Esophagus muscularis mucosa (tissue), 4 donors: ENCODE measurements around the gene FER. TPM values are rescaled to one million over a fixed set of nuclear protein-coding genes. Genes with fewer than 3 reads are reported as not detected.

Source experiments
- DNase-seq: peaks from one replicate; pipeline ENCODE4 v3.0.0-alpha.2; 2017; ENCODE audit errors: extremely low spot score
- H3K27ac ChIP-seq, 4 donors: fragments of 200-600 bp; sonication (generic); replicated peaks in 1 of 4; 1 replicate in 3 of 4; 2 replicates in 1 of 4; pipeline ENCODE4 v1.5.1; 2016 to 2019; ENCODE audit warnings: mild to moderate bottlenecking in 1 of 4
- H3K27me3 ChIP-seq, 4 donors: fragments of 200-600 bp; sonication (generic); one replicate each; pipeline versions ENCODE4 v1.5.1 to v1.6.0; 2016 to 2019
- H3K36me3 ChIP-seq, 4 donors: fragments of 200-600 bp; sonication (generic); one replicate each; pipeline ENCODE4 v1.5.1; 2016 to 2019
- H3K4me1 ChIP-seq, 4 donors: fragments of 200-600 bp; sonication (generic); one replicate each; pipeline ENCODE4 v1.5.1; 2016 to 2019
- H3K4me3 ChIP-seq, 4 donors: fragments of 200-600 bp; sonication (generic); 1 replicate in 2 of 4; 2 replicates in 2 of 4; pipeline ENCODE4 v1.5.1; 2016 to 2019; ENCODE audit warnings: mild to moderate bottlenecking in 4 of 4, moderate library complexity in 1 of 4
- H3K9me3 ChIP-seq, 4 donors: fragments of 200-600 bp; sonication (generic); 1 replicate in 3 of 4; 2 replicates in 1 of 4; pipeline ENCODE4 v1.5.1; 2016 to 2019
- CTCF ChIP-seq, 3 experiments: fragments of 200-600 bp in 2 of 3; fragments of 450-650 bp in 1 of 3; sonication (generic) in 2 of 3; IDR thresholded peaks; one replicate each; pipeline ENCODE4 v1.5.1; 2017 to 2019; ENCODE audit warnings: antibody characterized with exemption in 3 of 3, mild to moderate bottlenecking in 2 of 3, moderate library complexity in 1 of 3
- EP300 ChIP-seq: sonication (generic); formaldehyde crosslinking; IDR thresholded peaks from one replicate; pipeline ENCODE4 v1.6.1; 2017; ENCODE audit warnings: antibody characterized with exemption
- POLR2A ChIP-seq: fragments of 450-650 bp; IDR thresholded peaks from one replicate; pipeline ENCODE4 v1.6.1; 2017; ENCODE audit warnings: antibody characterized with exemption, moderate library complexity, mild to moderate bottlenecking, low read depth
- POLR2AphosphoS5 ChIP-seq, 2 donors: sonication (generic); formaldehyde crosslinking; IDR thresholded peaks; one replicate each; pipeline ENCODE4 v1.6.1; 2017; ENCODE audit warnings: antibody characterized with exemption in 2 of 2
- WGBS: methylation state at CpG from one replicate; pipeline ENCODE4 v1.1.5; 2018; 5-methylcytosine and 5-hydroxymethylcytosine counted together
- intact Hi-C: fragments of 100-400 bp; cut with DNase I; formaldehyde crosslinking; loops from one replicate; pipeline ENCODE4 v1.15.1; 2023
- small RNA-seq, 3 donors: library from RNA; depleted of rRNA; stranded (forward); fragments of <200 nt; gene quantifications; one replicate each; pipeline ENCODE3, GENCODE V24; 2016
- total RNA-seq, 4 donors: library from RNA; depleted of rRNA; stranded (reverse); fragments of >200 nt; gene quantifications; one replicate each; pipeline versions ENCODE4 v1.1.0 to v1.2.1, GENCODE V29; 2016

The FER gene
- total RNA-seq, 4 donors from 2014 or later = 17.6 to 32.8 (median 25.4) TPM

GRCh38 chr5:109239456-109239855, 491.8 kb downstream of the FER start:
- WGBS = 68% methylated on average over 3 of the region's 5 CpGs
- Histone ChIP-seq H3K9me3 (peaks cover 0 to 24% (median 16%) of the 10 kb centered on the region in 4 donors), H3K4me1 (no peaks in the 10 kb centered on the region), H3K27ac (no peak overlapping the region), H3K4me3 (no peak overlapping the region), H3K27me3 (no peaks in the 10 kb centered on the region), H3K36me3 (no peaks in the 10 kb centered on the region)
- intact Hi-C loops = no loop called here
- TF ChIP-seq CTCF (IDR thresholded peaks at IDR 0.05) (no peak), EP300 (no peak), POLR2AphosphoS5 (IDR thresholded peaks at IDR 0.05) (no peak), POLR2A (no peak)
- DNase-seq = no peak

GRCh38 chr5:109242518-109242917, 494.8 kb downstream of the FER start:
- TF ChIP-seq POLR2A = no peak
- TF ChIP-seq CTCF (IDR thresholded peaks at IDR 0.05) = no peak
- no peak overlapping the region for H3K4me3 ChIP-seq
- DNase-seq = no peak
- no peak overlapping the region for H3K27ac ChIP-seq
- intact Hi-C loops = no loop called here
- H3K27me3 ChIP-seq = no peaks in the 10 kb centered on the region
- H3K4me1 ChIP-seq = no peaks in the 10 kb centered on the region
- H3K36me3 ChIP-seq = no peaks in the 10 kb centered on the region
- peaks cover 0 to 15% (median 12%) of the 10 kb centered on the region in 4 donors for H3K9me3 ChIP-seq

GRCh38 chr5:109246395-109246794, 498.7 kb downstream of the FER start:
- peaks cover 0 to 15% (median 12%) of the 10 kb centered on the region in 4 donors for H3K9me3 ChIP-seq
- no peaks in the 10 kb centered on the region for H3K27me3 ChIP-seq
- WGBS = 90% methylated on average over 2 of the region's 2 CpGs
- no peak for DNase-seq
- no peak overlapping the region for H3K4me3 ChIP-seq
- H3K4me1 ChIP-seq = no peaks in the 10 kb centered on the region
- no peak for TF ChIP-seq POLR2A
- no peak for TF ChIP-seq EP300
- TF ChIP-seq POLR2AphosphoS5 (IDR thresholded peaks at IDR 0.05) = no peak
- no peak for TF ChIP-seq CTCF (IDR thresholded peaks at IDR 0.05)
- intact Hi-C loops = no loop called here
- H3K27ac ChIP-seq = no peak overlapping the region
- H3K36me3 ChIP-seq = no peaks in the 10 kb centered on the region

Small RNAs within 50 kb of the gene (small RNA-seq; reads per million reads assigned to genes)
- gene AC109481.1 (0 reads per million in 3 donors), gene RF00019 (0 reads per million in 3 donors), gene RNU6-47P (0 to 0.08 (median 0) reads per million in 3 donors)
